Neural progenitor cell (in vitro differentiated cells): Measurements from ENCODE around the gene CRISPLD2.

Experiments
- CTCF ChIP-seq: fragments of 200-600 bp; sonication (generic); IDR thresholded peaks from 2 replicates; pipeline ENCODE4 v1.5.1; 2017; ENCODE audit warnings: antibody characterized with exemption, mild to moderate bottlenecking
- EZH2 ChIP-seq: fragments of 200-600 bp; sonication (generic); IDR thresholded peaks from 2 replicates; pipeline ENCODE4 v1.6.1; 2017; ENCODE audit warnings: antibody characterized with exemption, mild to moderate bottlenecking, moderate library complexity
- EZH2phosphoT487 ChIP-seq: fragments of 200-600 bp; sonication (generic); IDR thresholded peaks from 2 replicates; pipeline ENCODE4 v1.6.1; 2017; ENCODE audit warnings: antibody characterized with exemption

- TF ChIP-seq CTCF (no peak), EZH2 (no peak), EZH2phosphoT487 (no peak)
Measured at GRCh38 chr16:84833542-84834402, 14.0 kb downstream of the CRISPLD2 start.
